Gastrocnemius medialis (tissue), 4 donors: ENCODE data around the gene ADGRG1.

Experiments
- CTCF ChIP-seq, 5 experiments: fragments of 450-650 bp in 3 of 5; fragments of 200-600 bp in 2 of 5; sonication (generic) in 2 of 5; IDR thresholded peaks in 4 of 5; conservative IDR thresholded peaks in 1 of 5; 1 replicate in 4 of 5; 2 replicates in 1 of 5; pipeline ENCODE4 v1.5.1; 2016 to 2019; ENCODE audit warnings: antibody characterized with exemption in 5 of 5, mild to moderate bottlenecking in 3 of 5, moderate library complexity in 3 of 5
- POLR2A ChIP-seq, 2 donors: fragments of 450-650 bp; IDR thresholded peaks; one replicate each; pipeline ENCODE4 v1.6.1; 2017; ENCODE audit warnings: antibody characterized with exemption in 2 of 2, mild to moderate bottlenecking in 2 of 2, moderate library complexity in 2 of 2

- TF ChIP-seq CTCF (IDR thresholded peaks at IDR 0.05 in 4 of 5, conservative IDR thresholded peaks at IDR 0.05 in 1 of 5) (no peak), POLR2A (IDR thresholded peaks at IDR 0.05) (no peak)
These were observed 28.8 kb downstream of the ADGRG1 start for GRCh38 chr16:57657228-57657627.
